ENCODE measurements around the gene KYAT1. TPM values are rescaled to one million over a fixed set of nuclear protein-coding genes. Genes with fewer than 3 reads are reported as not detected.

Gene KYAT1
- total RNA-seq (2021; fragmentation: NEBNext Ultra II Directional; extraction: Animal tissue kit (Norgen Biotek cat#: 25700)): 28.5 and 30.4 TPM in 2 replicates
- 42.2 and 56.6 TPM in 2 replicates for polyA plus RNA-seq (2011; rRNA removed)
- polyA plus RNA-seq (2011; cell fraction: cytosol; rRNA removed): 49.2 TPM
- polyA plus RNA-seq (2011; cell fraction: nucleus; rRNA removed): 133 TPM
- polyA plus RNA-seq (2012, experiment 1 of 2): 24.5 to 34.8 TPM (median 33.7 TPM) in 4 replicates
- polyA plus RNA-seq (2012, experiment 2 of 2): 46.6 TPM
- polyA plus RNA-seq (2013, experiment 1 of 2): 20.9 TPM
- 20.5 TPM for polyA plus RNA-seq (2013, experiment 2 of 2)
- polyA minus RNA-seq (2011; rRNA and poly(A)+ RNA removed): 21.4 and 28.1 TPM in 2 replicates
- 15.2 TPM for polyA minus RNA-seq (2011; cell fraction: cytosol; rRNA and poly(A)+ RNA removed)
- polyA minus RNA-seq (2011; cell fraction: nucleus; rRNA and poly(A)+ RNA removed): 14.7 TPM
- long read RNA-seq, experiment 1, transcript KYAT1-201 (13 exons, 1,903 nt): major isoform, 5 of 16 reads
- long read RNA-seq, experiment 1, partial matches to known transcripts: 8 of 16 reads
- long read RNA-seq, experiment 1, other reads (novel, unspliced or antisense): 3 of 16 reads
- long read RNA-seq, experiment 2, transcript KYAT1-201 (13 exons, 1,903 nt): major isoform, 8 of 17 reads
- long read RNA-seq, experiment 2, partial matches to known transcripts: 0 of 17 reads
- long read RNA-seq, experiment 2, other reads (novel, unspliced or antisense): 9 of 17 reads

GRCh38 chr9:128881884-128882676 lies at the start of gene KYAT1, which contains the start of gene LRRC8A:
Gene KYAT1 (minus strand): TSS chr9:128881950. CDS start chr9:128845405, 36,545 bp downstream.
Gene LRRC8A (plus strand): TSS chr9:128882133. CDS start chr9:128907165, 25,032 bp downstream.
- H2BK20ac ChIP-seq (ENCODE audit: low read length): no peak within 1 kb of the TSS
- peak within 1 kb of the TSS; percentile 70; the same call in 1 of the 2 replicates for H2BK12ac ChIP-seq (ENCODE audit: low read depth, low read length)
- POLR2A ChIA-PET (ENCODE audit: partially characterized antibody): interaction anchor here (1.0 to 3.5 kb wide), 13 partner anchors 10 to 63 kb away, joined by 3 to 18 read pairs (median 4); partner anchors contain the start of genes ENDOG, PHYHD1 and SPOUT1
- no peaks in the 10 kb centered on the region for H3K27me3 ChIP-seq (replicated peaks in 1 of 4; ENCODE audit: control insufficient read depth in 3 of 4, extremely low read depth in 1 of 4, insufficient read depth in 3 of 4, low read length in 3 of 4)
- H3K9me3 ChIP-seq (ENCODE audit: insufficient read depth in 2 of 2, low read depth in 1 of 2, low read length in 1 of 2): no peaks in the 10 kb centered on the region
- 1% methylated on average over 48 of the region's 70 CpGs; no CpG with 5 or more reads in 1 of the 2 experiments for WGBS, 2 experiments (ENCODE audit: extremely low coverage in 1 of 2, insufficient coverage in 1 of 2, insufficient read length in 1 of 2, insufficient replicate concordance in 2 of 2, low coverage in 1 of 2, low lambda C conversion rate in 2 of 2, missing lambda C conversion rate in 1 of 2)
- peak within 1 kb of the TSS; percentile 90 for H4K8ac ChIP-seq (ENCODE audit: extremely low read depth, insufficient read depth, low read length)
- peak within 1 kb of the TSS; percentile 11 for H2AFZ ChIP-seq (ENCODE audit: low read length)
- peak within 1 kb of the TSS; percentile 72 for H4K5ac ChIP-seq (ENCODE audit: insufficient read length, low read depth, low read length)
- FAIRE-seq (no peak), DNase-seq (ENCODE audit: low read depth in 1 of 2, low spot score in 2 of 2) (peak; percentile 87 to 98)
- H3K14ac ChIP-seq (ENCODE audit: insufficient read length): no peak within 1 kb of the TSS
- CTCF ChIA-PET (ENCODE audit: partially characterized antibody): interaction anchor here (0.8 to 12.6 kb wide), 10 partner anchors 9 to 155 kb away, joined by 3 to 133 read pairs (median 3); partner anchors contain the start of gene ENDOG
- H3K23me2 ChIP-seq (ENCODE audit: low read depth, low read length): peaks cover 6% of the 10 kb centered on the region
- peaks cover 25 to 87% of the 10 kb centered on the region in 2 experiments for H3K79me2 ChIP-seq (ENCODE audit: control insufficient read depth in 1 of 2, insufficient read depth in 2 of 2, low read length in 2 of 2)
- H3K79me1 ChIP-seq (ENCODE audit: low read depth, low read length): peaks cover 31% of the 10 kb centered on the region
- H2BK120ac ChIP-seq (replicated peaks; ENCODE audit: low read depth, low read length): peak within 1 kb of the TSS; percentile 60
- H3K4me2 ChIP-seq (ENCODE audit: insufficient read depth in 1 of 2, low read depth in 2 of 2, low read length in 2 of 2): peak within 1 kb of the TSS; percentile 95 to 96
- peaks cover 3 to 12% (median 9%) of the 10 kb centered on the region in 4 experiments for H3K36me3 ChIP-seq (ENCODE audit: control insufficient read depth in 2 of 4, insufficient read depth in 4 of 4, low read length in 3 of 4)
- peak within 1 kb of the TSS; percentile 82 to 99 (median 96) for H3K4me3 ChIP-seq (ENCODE audit: extremely low read depth in 1 of 4, insufficient read depth in 2 of 4, low read depth in 3 of 4, low read length in 4 of 4)
- H3K9ac ChIP-seq (replicated peaks in 1 of 4; ENCODE audit: extremely low read depth in 1 of 4, low read depth in 3 of 4, low read length in 3 of 4): peak within 1 kb of the TSS; percentile 69 to 87 (median 79)
- peak within 1 kb of the TSS; percentile 78 for H3K18ac ChIP-seq (ENCODE audit: extremely low read depth, low read length)
- H4K91ac ChIP-seq (replicated peaks; ENCODE audit: insufficient read length, low read length): peak within 1 kb of the TSS; percentile 80
- peak within 1 kb of the TSS; percentile 81 for H3K56ac ChIP-seq (replicated peaks; ENCODE audit: insufficient read length, low read depth, low read length)
- no peak within 1 kb of the TSS for H2BK15ac ChIP-seq (ENCODE audit: low read length)
- peaks cover 3 to 19% (median 7%) of the 10 kb centered on the region in 4 experiments; a peak in 6 of 7 replicates for H3K4me1 ChIP-seq (replicated peaks in 1 of 4; ENCODE audit: control insufficient read depth in 3 of 4, insufficient read depth in 4 of 4, low read length in 3 of 4)
- H3K23ac ChIP-seq (ENCODE audit: insufficient read length): no peak within 1 kb of the TSS
- H3K27ac ChIP-seq (ENCODE audit: low read depth, low read length): peak within 1 kb of the TSS; percentile 84
- H2AK5ac ChIP-seq (ENCODE audit: low read depth, low read length): peak within 1 kb of the TSS; percentile 8; the same call in 1 of the 2 replicates
- H3K4ac ChIP-seq (replicated peaks; ENCODE audit: insufficient read length, low read depth, low read length): peak within 1 kb of the TSS; percentile 44
- peak within 1 kb of the TSS; percentile 58; the same call in 1 of the 2 replicates for H2BK5ac ChIP-seq (ENCODE audit: low read depth, low read length)
- peaks cover 2 to 13% of the 10 kb centered on the region in 2 experiments for H4K20me1 ChIP-seq (replicated peaks in 1 of 2; ENCODE audit: control insufficient read depth in 1 of 2, insufficient read depth in 2 of 2, low read length in 2 of 2)
- TF ChIP-seq EGR1 (IDR thresholded peaks at IDR 0.05; ENCODE audit: borderline replicate concordance, low read depth, low read length): peak; percentile 45; the same call in 1 of the 2 replicates
- TF ChIP-seq ZNF274 (IDR thresholded peaks at IDR 0.05; ENCODE audit: borderline replicate concordance, extremely low read depth, low read length): no peak
- no peak for TF ChIP-seq SP4 (IDR thresholded peaks at IDR 0.05; ENCODE audit: low read length)
- TF ChIP-seq TAF7 (optimal IDR thresholded peaks at IDR 0.05; ENCODE audit: borderline replicate concordance, low read depth, low read length): peak; percentile 54
- TF ChIP-seq KDM4A (IDR thresholded peaks at IDR 0.05; ENCODE audit: low read depth, low read length, severe bottlenecking): peak; percentile 91
- peak; percentile 58; the same call in 1 of the 2 replicates for TF ChIP-seq E2F6 (IDR thresholded peaks at IDR 0.05)

All from H1 (cell line).